HS-5 (cell line): ENCODE measurements around the gene ICAM1.

Experiments
- DNase-seq: peaks from one replicate; pipeline ENCODE4 v3.0.0-alpha.2; 2012; ENCODE audit warnings: low read depth

ICAM1 gene

DNA sequence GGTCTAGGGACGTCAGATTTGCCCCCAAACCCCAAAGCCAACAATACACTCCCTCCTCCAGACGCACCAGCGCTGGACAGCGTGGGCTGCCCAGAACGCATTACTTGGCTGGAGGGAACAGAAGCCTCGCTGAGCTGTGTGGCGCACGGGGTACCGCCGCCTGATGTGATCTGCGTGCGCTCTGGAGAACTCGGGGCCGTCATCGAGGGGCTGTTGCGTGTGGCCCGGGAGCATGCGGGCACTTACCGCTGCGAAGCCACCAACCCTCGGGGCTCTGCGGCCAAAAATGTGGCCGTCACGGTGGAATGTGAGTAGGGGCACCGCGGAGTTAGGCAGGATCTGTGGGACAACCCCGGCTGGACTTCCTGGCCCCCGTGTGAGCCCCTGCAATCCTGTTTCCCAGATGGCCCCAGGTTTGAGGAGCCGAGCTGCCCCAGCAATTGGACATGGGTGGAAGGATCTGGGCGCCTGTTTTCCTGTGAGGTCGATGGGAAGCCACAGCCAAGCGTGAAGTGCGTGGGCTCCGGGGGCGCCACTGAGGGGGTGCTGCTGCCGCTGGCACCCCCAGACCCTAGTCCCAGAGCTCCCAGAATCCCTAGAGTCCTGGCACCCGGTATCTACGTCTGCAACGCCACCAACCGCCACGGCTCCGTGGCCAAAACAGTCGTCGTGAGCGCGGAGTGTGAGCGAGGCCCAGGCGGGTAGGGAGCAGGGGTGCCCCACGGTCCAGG lies 22.9 kb downstream of the ICAM1 start:
- no peak for DNase-seq

- no peak for DNase-seq
Measured at GRCh38 chr19:10294368-10294697, 23.4 kb downstream of the ICAM1 start.

DNA sequence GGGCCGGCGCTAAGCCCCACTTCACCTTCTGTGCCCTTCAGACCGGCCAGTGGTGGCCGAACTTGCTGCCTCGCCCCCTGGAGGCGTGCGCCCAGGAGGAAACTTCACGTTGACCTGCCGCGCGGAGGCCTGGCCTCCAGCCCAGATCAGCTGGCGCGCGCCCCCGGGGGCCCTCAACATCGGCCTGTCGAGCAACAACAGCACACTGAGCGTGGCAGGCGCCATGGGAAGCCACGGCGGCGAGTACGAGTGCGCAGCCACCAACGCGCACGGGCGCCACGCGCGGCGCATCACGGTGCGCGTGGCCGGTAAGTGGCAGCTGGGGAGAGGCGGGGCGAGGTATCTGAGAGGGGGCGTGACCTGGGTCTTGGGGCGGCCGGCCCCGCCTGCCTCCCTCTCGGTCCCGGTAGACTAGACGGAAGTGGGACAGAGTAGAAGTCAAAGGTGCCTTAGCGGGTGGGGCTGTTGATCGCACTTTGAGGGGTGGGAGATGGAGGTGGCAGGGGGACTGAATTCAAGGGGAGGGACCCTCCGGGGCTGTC lies 24.5 kb downstream of the ICAM1 start:
- DNase-seq, result no peak

- no peak for DNase-seq
Measured at GRCh38 chr19:10295847-10296591, 25.1 kb downstream of the ICAM1 start.

DNA sequence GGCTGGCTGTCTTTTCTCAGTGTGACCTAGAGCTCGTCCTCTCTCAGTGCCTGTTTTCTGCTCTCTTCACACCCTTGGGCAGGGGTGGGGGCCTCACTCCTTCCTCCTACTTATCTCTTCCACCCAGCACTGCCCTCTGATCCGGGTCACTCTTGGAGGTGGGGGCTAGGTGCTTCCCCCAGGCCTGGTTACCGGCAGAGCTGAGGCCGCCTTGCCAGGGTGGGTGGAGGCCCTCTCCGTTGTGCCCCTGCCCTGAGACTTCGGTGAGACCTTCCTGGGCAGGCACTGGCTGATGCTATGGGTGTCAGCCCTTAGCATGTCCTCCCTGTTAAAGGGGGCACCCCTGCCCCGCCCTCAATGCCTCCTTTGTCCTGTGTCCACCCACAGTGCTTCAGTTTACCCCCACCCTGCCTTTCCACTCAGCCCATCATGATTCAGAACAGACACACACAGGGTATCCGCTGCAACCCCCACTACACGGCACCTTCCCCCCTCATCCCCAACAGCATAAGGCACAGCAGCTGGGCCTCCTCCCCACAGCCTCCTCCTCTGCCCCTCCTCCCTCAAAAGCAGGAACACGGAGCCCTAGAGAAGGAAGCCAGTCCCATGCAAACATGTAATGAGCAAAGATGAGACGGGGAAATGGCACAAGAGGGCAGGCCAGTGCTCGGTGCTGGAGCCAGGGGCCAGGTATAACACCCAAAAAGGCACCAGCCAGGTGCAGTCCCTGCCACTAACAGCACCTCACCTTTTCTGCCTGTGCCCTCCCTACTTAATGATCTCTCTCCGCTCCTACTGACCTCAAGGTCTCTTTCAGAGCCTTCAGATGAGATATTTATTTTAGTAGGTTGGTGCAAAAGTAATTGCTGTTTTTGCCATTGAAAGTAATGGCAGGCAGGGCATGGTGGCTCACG lies 28.9 kb downstream of the ICAM1 start:
- DNase-seq, result no peak

- DNase-seq, result no peak
Measured at GRCh38 chr19:10305139-10305806, 34.4 kb downstream of the ICAM1 start.

- DNase-seq, result no peak
Measured at GRCh38 chr19:10306327-10306726, 35.4 kb downstream of the ICAM1 start.

DNA sequence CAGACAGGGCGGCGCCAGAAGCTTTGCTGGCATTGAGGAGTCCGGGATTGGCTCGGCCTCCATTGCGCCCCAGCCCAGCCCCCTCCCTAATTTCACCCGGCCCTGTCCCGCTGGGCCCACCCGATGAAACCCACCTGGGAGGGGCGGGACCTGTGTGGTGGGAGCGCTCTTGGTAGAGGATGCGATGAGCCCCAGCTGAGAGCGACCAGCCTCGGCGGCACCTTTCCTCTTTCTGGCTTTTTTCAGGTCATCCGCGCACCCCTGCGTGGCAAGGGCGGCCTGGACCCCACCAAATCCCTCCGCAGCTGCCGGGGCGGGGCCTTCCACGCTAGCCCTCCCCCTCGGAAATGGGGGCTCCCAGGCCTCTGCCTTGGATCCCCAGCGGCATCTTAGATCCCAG lies 38.5 kb downstream of the ICAM1 start, which contains the start of gene ZGLP1:
Gene ZGLP1, minus strand, starts transcription at position 393 of the 400 bp plus-strand sequence.
- DNase-seq, result no peak

- DNase-seq, result peak; percentile 65
Measured at GRCh38 chr19:10315335-10316214, 44.7 kb downstream of the ICAM1 start, which contains the start of gene FDX2. FDX2 (minus strand) TSS chr19:10316015; CDS start chr19:10315996, 19 bp downstream.

DNA sequence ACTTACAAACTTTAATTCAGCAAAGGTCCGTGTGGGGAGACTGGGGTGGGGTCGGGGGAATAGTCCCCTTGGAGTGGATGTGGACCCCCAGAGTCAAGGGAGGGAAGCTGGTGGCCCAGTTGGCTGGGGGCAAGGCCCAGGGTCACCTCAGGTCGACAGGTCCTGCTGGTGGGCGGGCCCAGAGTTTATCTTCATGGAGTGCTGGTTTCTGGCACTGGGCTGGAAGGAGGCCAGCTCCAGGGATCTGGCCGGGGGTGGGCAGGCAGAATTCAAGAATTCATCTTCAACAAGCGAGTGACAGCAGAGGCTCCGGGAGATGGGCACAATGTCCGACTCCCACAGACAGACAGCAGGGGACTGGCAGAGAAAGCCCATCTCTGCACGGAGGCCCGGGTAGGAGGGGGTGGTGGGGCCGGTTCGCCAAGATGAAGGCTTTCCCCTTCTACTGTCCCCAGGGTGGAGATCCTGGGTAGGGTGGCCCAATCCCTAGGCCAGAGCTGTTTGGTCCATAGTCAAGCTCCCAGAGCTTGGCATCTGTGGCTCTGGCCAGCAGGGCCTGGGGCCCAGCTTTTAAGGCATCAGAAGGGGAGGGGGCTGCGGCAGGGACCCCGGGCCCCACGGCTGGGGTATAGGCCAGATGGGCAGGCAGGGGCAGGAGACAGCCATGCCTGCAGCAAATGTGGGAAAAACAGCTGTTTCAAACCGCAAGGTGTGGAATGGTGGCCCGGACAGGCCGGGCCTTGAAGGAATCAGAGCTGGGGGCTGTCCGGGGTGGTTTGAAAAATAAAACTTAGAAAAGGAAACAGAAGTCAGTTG lies 45.5 kb downstream of the ICAM1 start:
- no peak for DNase-seq

GRCh38 chr19:10317045-10317856 lies 46.3 kb downstream of the ICAM1 start:
- no peak for DNase-seq

DNA sequence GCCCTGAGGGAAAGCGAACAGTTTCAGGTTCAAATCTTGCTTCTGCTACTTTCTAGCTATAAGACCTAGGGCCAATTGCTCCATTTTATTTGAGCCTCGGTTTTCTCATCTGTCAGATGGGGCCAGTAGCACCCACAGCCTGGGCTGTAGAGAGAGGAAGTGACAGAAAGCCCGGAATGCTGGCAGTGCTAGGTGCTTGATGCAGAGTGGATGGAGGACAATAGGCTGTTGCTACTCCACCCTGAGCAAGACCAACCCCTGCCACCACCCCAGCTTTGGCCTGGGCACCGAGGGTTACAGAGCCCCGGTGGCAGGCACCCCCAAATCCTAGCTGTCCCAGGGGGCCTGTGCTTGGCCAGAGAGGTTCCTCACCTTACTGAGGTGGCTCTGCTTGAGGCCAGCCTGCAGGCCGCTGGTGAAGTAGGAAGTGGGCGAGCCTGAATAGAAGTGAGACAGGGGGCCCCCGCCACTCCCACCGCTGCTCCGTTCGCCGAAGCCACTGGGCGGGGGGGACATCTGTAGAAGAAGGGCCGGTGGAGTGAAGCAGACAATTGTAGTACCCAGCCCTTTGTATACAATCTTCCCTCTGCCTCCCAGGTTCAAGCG lies 47.0 kb downstream of the ICAM1 start:
- DNase-seq, result no peak

DNA sequence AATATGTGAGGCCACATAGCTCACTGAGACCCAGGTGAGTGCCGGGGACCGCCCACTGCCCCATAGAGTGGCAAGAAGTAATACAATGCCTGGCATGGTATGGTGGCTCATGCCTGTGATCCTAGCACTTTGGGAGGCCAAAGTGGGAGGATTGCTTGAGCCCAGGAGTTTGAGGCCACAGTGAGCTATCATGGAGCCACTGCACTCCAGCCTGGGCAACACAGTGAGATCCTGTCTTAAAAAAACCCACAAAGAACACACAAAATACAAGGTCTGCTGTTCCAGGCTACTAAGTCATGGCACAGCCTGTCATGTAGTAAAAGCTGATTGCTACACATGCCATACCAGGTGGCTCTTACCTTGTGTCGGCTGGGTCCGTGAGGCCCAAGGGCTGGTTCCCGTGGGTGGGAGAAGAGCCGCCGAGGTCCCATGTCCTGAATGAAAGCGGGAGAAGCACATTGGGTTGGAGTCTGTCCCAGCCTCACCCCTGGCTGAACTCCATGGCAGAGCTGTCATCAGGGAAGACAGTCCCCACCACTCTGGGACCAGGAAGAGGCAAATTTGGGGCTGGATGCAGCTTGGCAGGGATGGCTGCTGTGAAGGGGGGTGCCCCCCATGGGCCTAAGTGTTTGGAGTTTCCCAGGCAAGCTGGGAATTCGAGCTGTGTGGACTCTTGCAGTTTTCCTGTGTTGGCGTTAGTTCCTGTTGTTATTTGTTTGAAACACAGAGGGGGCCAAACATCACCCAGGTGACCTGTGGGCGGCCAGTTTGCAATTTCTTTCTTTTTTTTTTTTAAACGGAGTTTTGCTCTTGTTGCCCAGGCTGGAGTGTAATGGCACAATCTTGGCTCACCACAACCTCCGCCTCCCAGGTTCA lies 48.1 kb downstream of the ICAM1 start:
- DNase-seq, result no peak

- no peak for DNase-seq
Measured at GRCh38 chr19:10320602-10321416, 49.9 kb downstream of the ICAM1 start.

DNA sequence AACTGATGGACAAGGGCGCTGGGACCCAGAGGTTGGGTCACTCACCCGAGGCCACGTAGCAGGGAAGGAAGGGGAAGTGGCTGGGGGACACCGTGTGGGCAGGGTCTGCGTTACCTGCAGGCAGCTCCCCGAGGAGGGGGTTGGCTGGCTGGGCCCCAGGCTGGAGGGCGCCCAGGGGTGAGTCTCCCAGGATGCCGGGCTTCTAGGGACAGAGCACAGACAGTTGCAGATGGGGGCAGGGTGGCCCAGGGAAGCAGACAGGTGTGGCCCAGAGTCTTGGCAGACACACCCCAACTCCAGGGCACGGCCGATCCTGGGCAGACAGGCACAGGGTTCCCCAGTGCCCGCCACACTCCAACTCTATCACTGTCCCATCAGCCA lies 50.5 kb downstream of the ICAM1 start:
- no peak for DNase-seq
